Measurements from ENCODE around the gene ARFGAP1.

DNA sequence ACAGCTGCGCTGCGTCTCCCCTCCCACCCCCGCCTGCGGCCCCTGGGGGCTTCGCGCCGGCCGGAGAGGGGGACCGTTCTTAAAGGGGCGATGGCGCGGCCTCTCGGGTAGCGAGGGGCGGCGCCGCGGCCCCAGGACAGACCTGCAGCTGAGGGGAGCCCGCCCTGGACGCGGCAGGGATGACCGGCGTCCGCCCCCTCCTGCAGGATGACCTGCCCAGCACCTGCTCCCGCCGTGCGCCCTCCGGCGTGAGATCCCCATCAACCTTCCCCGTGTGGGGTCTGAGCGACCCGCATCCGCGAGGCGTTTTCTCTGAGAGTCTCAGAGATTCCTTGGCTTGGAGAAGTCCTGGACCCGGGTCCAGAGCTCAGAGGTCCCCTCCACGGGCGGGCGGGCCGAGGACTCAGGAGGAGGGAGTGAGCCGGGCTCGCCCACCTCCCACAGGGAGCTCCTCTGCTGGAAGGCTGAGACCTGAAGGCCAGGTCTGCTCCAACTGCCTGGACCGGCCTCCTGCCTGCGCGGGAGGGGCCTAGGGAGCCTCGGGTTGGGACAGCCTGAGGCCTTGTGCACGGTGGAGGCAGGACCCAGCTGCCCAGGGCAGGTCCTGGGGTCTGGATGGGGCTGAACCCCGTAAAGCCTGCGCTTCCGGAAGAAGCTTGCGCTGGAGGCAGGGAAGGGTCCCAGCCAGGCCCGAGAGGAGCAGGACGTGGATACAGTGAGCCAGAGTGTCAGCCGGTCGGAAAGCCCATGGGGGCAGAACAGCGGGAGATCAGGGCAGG, 17.8 kb upstream of the ARFGAP1 start:
- TF ChIP-seq, protein P1, sequence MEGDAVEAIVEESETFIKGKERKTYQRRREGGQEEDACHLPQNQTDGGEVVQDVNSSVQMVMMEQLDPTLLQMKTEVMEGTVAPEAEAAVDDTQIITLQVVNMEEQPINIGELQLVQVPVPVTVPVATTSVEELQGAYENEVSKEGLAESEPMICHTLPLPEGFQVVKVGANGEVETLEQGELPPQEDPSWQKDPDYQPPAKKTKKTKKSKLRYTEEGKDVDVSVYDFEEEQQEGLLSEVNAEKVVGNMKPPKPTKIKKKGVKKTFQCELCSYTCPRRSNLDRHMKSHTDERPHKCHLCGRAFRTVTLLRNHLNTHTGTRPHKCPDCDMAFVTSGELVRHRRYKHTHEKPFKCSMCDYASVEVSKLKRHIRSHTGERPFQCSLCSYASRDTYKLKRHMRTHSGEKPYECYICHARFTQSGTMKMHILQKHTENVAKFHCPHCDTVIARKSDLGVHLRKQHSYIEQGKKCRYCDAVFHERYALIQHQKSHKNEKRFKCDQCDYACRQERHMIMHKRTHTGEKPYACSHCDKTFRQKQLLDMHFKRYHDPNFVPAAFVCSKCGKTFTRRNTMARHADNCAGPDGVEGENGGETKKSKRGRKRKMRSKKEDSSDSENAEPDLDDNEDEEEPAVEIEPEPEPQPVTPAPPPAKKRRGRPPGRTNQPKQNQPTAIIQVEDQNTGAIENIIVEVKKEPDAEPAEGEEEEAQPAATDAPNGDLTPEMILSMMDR (IDR thresholded peaks at IDR 0.05; ENCODE audit: extremely low read depth in 1 of 2, insufficient read depth in 1 of 2, low read depth in 1 of 2, low read length in 2 of 2), result no peak
- TF ChIP-seq, protein P2, sequence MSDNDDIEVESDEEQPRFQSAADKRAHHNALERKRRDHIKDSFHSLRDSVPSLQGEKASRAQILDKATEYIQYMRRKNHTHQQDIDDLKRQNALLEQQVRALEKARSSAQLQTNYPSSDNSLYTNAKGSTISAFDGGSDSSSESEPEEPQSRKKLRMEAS (IDR thresholded peaks at IDR 0.05; ENCODE audit: insufficient read depth, insufficient read length), result no peak
- TF ChIP-seq EZH2 (IDR thresholded peaks at IDR 0.05; ENCODE audit: borderline replicate concordance, low read depth, low read length, severe bottlenecking) (peak; percentile 88), JUN (IDR thresholded peaks at IDR 0.05; ENCODE audit: borderline replicate concordance, insufficient read depth, insufficient read length, low read depth) (no peak), GATA2 (IDR thresholded peaks at IDR 0.05; ENCODE audit: insufficient read depth, insufficient read length, low read depth, low read length) (no peak)
